NCI-H460 (cell line): ENCODE measurements around the gene INO80C. TPM values are rescaled to one million over a fixed set of nuclear protein-coding genes. Genes with fewer than 3 reads are reported as not detected.

ENCODE experiments used
- DNase-seq: peaks from one replicate; pipeline ENCODE4 v3.0.0-alpha.2; 2016; ENCODE audit warnings: low read depth; ENCODE audit errors: extremely low read depth
- polyA plus RNA-seq: library from polyadenylated mRNA; depleted of rRNA; stranded (reverse); fragments of >200 nt; gene quantifications from 2 replicates; pipeline ENCODE4 v1.2.3, GENCODE V29; 2014; cell fraction: nucleus; rRNA removed
- total RNA-seq: library from RNA; depleted of rRNA; stranded (reverse); fragments of >200 nt; shearing (Covaris generic); gene quantifications from 2 replicates; pipeline ENCODE4 v1.2.3, GENCODE V29; 2014; rRNA removed

The INO80C gene
- 3.5 and 5.3 TPM in 2 replicates for total RNA-seq
- 6.0 and 9.9 TPM in 2 replicates for polyA plus RNA-seq

- DNase-seq, result peak; percentile 83
These were observed at the start of gene INO80C for GRCh38 chr18:35497370-35498197. Gene INO80C, minus strand, starts transcription at chr18:35497960. Its CDS starts 86 bp downstream, at chr18:35497874.

GRCh38 chr18:35547008-35547605 is 49.3 kb upstream of the INO80C start:
- no peak for DNase-seq

GRCh38 chr18:35542356-35542755 is 44.6 kb upstream of the INO80C start:
- DNase-seq, result no peak

GRCh38 chr18:35535297-35535696 is 37.5 kb upstream of the INO80C start:
- DNase-seq, result no peak

GRCh38 chr18:35533916-35534405 is 36.2 kb upstream of the INO80C start:
- no peak for DNase-seq

GRCh38 chr18:35528749-35529274 is 31.1 kb upstream of the INO80C start:
- DNase-seq, result no peak

- no peak for DNase-seq
These were observed 28.8 kb upstream of the INO80C start for GRCh38 chr18:35526495-35527059.

- DNase-seq, result no peak
These were observed 28.2 kb upstream of the INO80C start for GRCh38 chr18:35525795-35526494.

GRCh38 chr18:35524226-35524625 is 26.5 kb upstream of the INO80C start:
- DNase-seq, result no peak

- DNase-seq, result no peak
These were observed 24.6 kb upstream of the INO80C start for GRCh38 chr18:35522130-35522959.

- DNase-seq, result no peak
These were observed 23.4 kb upstream of the INO80C start for GRCh38 chr18:35521133-35521532.

- no peak for DNase-seq
These were observed 21.6 kb upstream of the INO80C start for GRCh38 chr18:35519148-35519899.

GRCh38 chr18:35517715-35518114 is 20.0 kb upstream of the INO80C start:
- no peak for DNase-seq

- no peak for DNase-seq
These were observed 19.0 kb upstream of the INO80C start for GRCh38 chr18:35516789-35517188.

GRCh38 chr18:35516351-35516750 is 18.6 kb upstream of the INO80C start:
- DNase-seq, result no peak

GRCh38 chr18:35515460-35516130 is 17.8 kb upstream of the INO80C start:
- DNase-seq, result no peak

- no peak for DNase-seq
These were observed 17.1 kb upstream of the INO80C start for GRCh38 chr18:35514752-35515459.

GRCh38 chr18:35514283-35514682 is 16.5 kb upstream of the INO80C start:
- no peak for DNase-seq
